Jurkat, Clone E6-1 (cell line): ENCODE results near the gene UNC5C.

ENCODE experiments used
- DNase-seq: peaks from one replicate; pipeline ENCODE4 v3.0.0-alpha.2; 2011; ENCODE audit warnings: low read depth, low spot score
- H3K4me3 ChIP-seq: 2 replicates; pipeline ENCODE4 v1.5.1; 2011; ENCODE audit warnings: mild to moderate bottlenecking, low read length, control low read depth, moderate library complexity

The UNC5C gene

DNA sequence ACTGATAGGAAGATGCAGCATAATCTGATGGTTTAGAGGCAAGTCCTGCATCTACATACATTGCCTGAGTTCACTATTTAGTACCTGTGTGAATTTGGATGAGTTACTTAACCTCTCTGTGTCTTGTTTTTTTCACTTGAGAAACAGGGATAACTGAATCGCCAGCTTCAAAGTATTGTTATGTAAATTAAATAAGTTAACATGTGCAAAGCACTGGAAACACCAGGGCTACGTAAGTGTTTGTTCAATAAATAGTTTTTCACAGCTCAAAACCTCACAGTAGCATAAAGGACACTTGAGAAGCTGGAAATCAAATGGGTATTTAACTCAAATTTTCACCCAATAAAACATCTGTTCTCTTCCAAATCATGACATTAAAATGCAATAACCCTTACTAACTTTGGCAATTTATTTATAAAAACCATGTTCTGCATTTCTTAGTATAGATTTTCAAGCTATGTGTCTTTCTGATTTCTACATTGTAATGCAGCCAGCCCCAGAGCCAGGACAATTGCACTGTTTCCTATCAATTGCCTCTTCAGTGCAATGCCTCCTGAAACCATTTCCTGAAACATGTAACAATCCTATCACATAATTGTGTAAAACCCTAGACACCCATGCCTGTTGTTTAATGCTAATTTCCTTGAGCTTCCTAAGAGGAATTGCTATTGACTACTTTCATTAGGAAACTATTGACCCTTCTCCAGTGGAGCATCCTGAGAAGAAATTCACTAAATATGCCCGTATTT lies 177.1 kb downstream of the UNC5C start:
- DNase-seq, result no peak
- no peak overlapping the region for H3K4me3 ChIP-seq

DNA sequence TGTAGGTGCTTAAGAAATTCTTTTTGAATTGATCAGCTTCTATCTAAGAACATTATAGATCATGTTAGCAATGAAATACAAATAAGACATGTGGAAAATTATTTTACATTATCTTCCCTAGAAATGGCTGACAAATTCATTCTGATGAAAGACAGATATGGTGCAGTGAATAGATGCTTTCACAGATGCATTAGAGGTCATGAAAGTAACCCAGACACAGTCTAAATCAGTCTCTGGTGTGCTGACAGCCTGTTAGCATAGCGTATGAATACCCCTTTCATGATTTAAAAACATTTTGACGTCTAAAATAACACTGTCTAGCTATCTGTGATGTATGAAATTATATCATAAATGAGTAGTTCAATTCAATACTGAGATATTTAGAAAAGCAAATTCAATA lies 180.9 kb downstream of the UNC5C start:
- H3K4me3 ChIP-seq, result no peak overlapping the region
- DNase-seq, result no peak

DNA sequence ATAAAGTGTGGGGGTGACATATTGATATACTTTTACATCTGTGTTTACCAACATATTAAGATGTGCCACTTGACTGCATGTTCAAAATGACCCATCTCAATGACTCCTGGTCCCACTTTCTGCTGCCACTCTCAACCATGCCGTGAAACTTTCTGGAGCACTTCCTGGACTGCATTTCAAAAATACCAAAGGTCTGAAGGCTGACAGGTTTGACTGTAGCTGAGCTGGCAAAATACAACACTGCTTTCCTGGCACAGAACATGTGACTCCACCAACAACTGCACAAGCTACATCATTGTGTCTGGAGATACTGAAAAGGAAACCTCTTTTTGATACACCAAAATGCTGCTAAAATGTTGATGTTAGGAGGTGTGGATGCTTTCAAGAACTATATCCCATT lies 184.8 kb downstream of the UNC5C start:
- no peak overlapping the region for H3K4me3 ChIP-seq
- no peak for DNase-seq

GRCh38 chr4:95363559-95363925 lies 185.2 kb downstream of the UNC5C start:
- H3K4me3 ChIP-seq, result no peak overlapping the region
- DNase-seq, result no peak

- no peak overlapping the region for H3K4me3 ChIP-seq
- DNase-seq, result peak; percentile 23
These were observed 185.7 kb downstream of the UNC5C start for GRCh38 chr4:95362906-95363558.

DNA sequence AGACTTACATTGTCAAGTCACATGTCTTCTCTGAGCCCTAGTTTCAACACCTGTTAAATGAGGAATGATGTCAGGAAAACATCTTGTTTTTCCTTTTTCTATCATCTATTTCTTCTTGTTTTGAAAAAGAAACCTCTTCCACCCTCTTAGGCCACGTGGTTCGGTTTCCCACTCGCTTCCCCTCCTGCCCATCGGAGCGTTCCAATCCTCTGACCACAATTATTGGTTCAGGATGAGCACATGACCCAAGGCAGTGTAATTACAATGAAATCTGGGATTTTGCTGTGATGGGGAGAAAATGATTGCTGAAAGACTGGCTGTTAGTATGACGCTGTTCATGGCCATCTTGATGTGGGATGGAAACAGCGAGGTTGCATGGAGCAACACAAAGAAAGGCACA lies 186.7 kb downstream of the UNC5C start:
- DNase-seq, result no peak
- H3K4me3 ChIP-seq, result no peak overlapping the region

DNA sequence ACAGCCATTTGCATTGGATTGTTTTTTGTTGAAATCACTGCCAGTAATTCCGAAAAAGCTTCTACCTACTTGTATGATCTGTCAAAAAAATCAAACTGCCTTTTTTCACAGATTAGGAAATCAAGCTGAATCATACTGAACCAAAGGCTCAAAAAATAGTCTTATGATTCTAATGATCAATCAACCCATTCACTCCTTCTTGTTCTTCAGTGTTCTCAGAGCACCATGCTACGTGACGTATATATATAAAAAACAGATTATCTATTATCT lies 187.1 kb downstream of the UNC5C start:
- DNase-seq, result no peak

DNA sequence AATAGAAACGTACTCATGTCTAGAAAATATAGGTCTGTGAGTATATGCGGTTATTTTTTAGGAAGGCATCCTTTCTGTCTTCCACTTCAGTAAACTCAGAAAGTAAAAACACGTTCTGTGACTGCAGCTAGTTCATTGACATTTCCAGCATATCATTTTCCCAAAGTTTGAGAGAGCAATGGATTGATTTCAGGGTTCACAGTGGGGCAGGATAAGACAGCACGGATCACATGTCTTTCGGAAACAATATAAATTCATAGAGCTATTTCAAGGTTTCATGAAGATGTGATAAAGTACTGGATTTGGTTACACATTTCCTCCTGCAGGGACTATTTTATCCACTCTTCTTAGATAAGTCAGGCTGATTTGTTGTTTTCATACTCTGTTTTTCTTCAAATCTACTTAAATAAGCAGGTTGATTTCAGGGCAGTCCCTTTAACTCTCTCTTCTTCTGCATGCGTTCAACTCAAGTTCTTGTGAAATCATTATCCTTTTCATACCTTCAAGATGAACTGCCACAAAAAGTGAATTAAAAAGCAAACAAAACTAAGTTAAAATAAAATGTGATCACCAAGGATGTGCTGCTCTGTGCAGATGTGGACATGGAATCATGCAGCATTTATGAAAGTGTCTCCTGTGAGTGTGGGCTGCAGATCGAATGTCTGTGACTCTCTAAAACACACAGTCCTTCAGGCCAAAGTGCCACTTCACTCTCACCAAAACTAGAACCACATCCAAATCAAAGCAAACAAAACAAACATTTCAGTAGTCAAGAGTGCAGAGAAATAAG lies 187.7 kb downstream of the UNC5C start:
- DNase-seq, result no peak
- H3K4me3 ChIP-seq, result no peak overlapping the region

More for the DNA sequence above, 187.1 kb downstream of the UNC5C start:
- H3K4me3 ChIP-seq, result no peak overlapping the region

GRCh38 chr4:95360256-95360903 lies 188.4 kb downstream of the UNC5C start:
- no peak for DNase-seq
- no peak overlapping the region for H3K4me3 ChIP-seq

GRCh38 chr4:95358421-95358820 lies 190.4 kb downstream of the UNC5C start:
- H3K4me3 ChIP-seq, result no peak overlapping the region
- DNase-seq, result no peak

GRCh38 chr4:95355021-95355420 lies 193.8 kb downstream of the UNC5C start:
- DNase-seq, result no peak
- no peak overlapping the region for H3K4me3 ChIP-seq

DNA sequence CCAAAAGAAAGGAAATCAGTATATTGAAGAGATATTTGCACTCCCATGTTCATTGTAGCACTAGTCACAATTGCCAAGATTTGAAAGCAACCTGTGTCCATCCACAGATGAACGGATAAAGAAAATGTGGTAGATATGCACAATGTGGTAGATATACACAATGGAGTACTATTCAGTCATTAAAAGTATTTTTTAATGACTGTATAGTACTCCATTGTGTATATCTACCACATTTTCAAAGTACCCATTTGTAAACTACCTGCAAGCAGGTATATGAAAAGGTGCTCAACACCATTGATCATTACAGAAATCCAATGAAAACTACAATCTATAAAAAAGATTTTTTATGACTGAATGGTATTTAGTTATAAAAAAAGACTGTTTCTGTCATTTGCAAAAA lies 200.4 kb downstream of the UNC5C start:
- no peak for DNase-seq
- no peak overlapping the region for H3K4me3 ChIP-seq

GRCh38 chr4:95343235-95343634 lies 205.5 kb downstream of the UNC5C start:
- no peak for DNase-seq
- no peak overlapping the region for H3K4me3 ChIP-seq

GRCh38 chr4:95340191-95340590 lies 208.6 kb downstream of the UNC5C start:
- no peak for DNase-seq
- no peak overlapping the region for H3K4me3 ChIP-seq

- no peak for DNase-seq
- no peak overlapping the region for H3K4me3 ChIP-seq
These were observed 223.1 kb downstream of the UNC5C start for GRCh38 chr4:95325665-95326064.

GRCh38 chr4:95319169-95319568 lies 229.6 kb downstream of the UNC5C start:
- DNase-seq, result no peak
- H3K4me3 ChIP-seq, result no peak overlapping the region

DNA sequence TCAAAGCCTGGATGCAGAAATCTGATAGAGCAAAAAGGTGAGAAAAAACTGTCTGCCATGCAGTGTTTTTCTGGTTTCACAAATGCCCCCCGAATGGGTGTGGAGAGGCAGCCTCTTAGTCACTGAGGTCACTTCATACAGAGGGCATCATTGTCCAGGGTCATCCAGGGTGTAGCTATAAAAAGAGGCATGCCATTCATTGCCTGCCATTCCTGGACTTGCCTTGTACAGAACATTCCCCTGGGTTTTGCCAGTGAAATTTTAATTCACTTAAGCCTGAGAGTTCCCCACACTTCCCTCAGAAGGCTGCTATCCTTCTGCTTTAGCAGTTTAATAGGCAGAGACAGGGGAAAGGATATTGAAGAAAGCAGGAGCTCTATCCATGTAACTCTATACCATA lies 230.3 kb downstream of the UNC5C start:
- H3K4me3 ChIP-seq, result no peak overlapping the region
- no peak for DNase-seq

DNA sequence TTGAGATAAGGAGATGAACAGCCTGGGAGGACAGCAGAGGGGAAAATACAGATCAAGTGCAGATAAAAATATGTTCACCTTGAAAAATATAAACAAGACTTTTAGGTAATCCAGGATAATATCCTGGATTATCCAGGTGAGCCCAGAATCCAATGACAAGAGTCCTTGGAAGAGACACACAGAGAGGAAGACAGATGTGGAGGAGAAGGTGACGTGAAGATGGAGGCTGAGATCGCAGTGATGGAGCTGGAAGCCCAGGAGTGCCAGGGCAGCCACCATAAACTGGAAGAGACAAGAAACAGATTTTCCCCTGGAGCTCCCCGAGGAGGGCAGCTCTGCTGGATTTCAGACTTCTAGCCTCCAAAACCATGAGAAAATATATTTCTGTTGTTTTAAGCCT lies 230.7 kb downstream of the UNC5C start:
- no peak overlapping the region for H3K4me3 ChIP-seq
- no peak for DNase-seq

GRCh38 chr4:95317085-95317793 lies 231.5 kb downstream of the UNC5C start:
- no peak overlapping the region for H3K4me3 ChIP-seq
- no peak for DNase-seq
